Astrocyte of the cerebellum (primary cell): ENCODE measurements around the gene COL2A1.

ENCODE experiments used
- DNase-seq: peaks from one replicate; pipeline ENCODE4 v3.0.0-alpha.2; 2011; ENCODE audit warnings: low read depth
- H3K4me3 ChIP-seq: 2 replicates; pipeline ENCODE4 v1.5.1; 2011; ENCODE audit warnings: mild to moderate bottlenecking, low read depth, low read length, moderate library complexity
- CTCF ChIP-seq: IDR thresholded peaks from 2 replicates; pipeline ENCODE4 v1.5.1; 2012; ENCODE audit warnings: low read length, low read depth, moderate library complexity, mild to moderate bottlenecking; ENCODE audit errors: missing control alignments
- in situ Hi-C: cut with HindIII; loops from 2 replicates; pipeline ENCODE4 v1.10.0; 2017; ENCODE audit warnings: low sequenced_read_pairs

Gene COL2A1

DNA sequence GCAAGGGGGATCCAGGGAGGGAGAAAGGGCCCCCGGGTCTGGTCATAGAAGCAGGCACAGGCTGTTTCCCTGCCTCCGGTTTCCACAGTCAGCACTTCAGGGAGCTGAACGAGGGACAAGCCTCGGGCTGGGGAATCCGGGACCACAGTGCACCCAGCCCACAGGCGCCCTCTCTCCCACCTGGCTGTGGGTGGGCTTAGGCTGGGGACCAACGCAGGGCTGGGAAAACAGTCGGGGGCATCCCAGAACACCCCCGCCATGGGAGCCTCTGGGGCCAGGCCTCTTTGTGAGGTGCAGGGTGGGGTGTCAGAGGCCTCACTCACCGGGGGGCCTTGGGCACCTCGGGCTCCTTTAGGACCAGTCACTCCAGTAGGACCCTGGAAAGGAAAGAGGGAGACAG is 24.6 kb downstream of the COL2A1 start:
- TF ChIP-seq CTCF: no peak
- no peak overlapping the region for H3K4me3 ChIP-seq
- DNase-seq: no peak
- in situ Hi-C loops: no loop called here

DNA sequence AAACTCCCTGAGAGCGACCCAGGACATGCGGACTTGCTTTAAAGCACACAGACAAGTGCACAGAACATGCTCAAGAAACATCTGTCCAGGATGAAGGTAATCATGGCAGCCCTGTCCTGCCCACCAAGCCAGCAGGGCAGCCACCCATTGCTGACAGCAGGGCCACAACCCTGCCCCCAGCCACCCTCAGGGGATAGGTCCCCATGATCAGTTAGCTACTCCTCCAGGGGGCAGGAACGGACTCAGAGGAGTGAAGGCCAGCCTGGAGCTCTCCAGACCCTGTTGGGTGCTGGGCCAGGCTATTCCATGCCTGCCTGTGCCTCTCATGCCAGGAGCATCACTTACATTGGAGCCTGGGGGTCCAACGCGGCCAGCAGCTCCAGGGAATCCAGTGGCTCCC is 25.1 kb downstream of the COL2A1 start:
- in situ Hi-C loops: no loop called here
- no peak for TF ChIP-seq CTCF
- no peak for DNase-seq
- H3K4me3 ChIP-seq: no peak overlapping the region

- in situ Hi-C loops: no loop called here
- no peak for TF ChIP-seq CTCF
- H3K4me3 ChIP-seq: no peak overlapping the region
- DNase-seq: no peak
Observed at GRCh38 chr12:47978598-47978873, 25.7 kb downstream of the COL2A1 start.

- in situ Hi-C loops: no loop called here
- H3K4me3 ChIP-seq: no peak overlapping the region
- no peak for DNase-seq
- TF ChIP-seq CTCF: no peak
Observed at GRCh38 chr12:47977772-47978597, 26.3 kb downstream of the COL2A1 start.

DNA sequence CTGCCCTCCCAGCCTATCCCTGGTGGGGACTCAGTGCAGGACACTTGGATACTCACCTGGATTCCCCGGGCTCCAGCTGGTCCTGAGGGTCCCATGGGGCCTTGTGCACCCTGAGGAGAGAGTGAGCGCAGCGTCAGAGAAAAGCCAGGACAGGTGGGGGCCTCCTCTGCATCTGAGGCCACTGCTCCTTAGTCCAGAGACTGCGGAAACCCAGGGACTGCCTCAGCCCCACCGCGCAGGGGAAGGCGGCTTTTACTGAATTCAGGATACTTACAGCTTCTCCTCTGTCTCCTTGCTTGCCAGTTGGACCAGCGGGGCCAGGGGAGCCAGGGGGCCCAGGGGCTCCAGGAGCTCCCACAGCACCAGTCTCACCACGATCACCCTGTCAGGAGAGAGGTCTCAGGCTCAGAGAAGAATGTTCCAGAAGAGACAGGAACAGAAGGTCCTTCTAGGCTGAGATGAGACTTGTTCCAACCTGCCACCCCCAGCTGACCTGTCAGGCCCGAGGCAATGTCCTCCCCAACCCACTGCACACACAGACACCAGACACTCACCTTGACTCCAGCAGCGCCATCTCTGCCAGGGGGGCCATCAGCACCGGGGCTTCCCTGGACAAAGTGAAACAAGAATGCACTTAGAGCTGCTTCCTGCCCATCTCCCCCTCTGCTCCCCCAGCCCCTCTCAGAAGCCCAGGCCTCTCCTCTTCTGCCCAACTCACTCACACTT is 27.1 kb downstream of the COL2A1 start:
- in situ Hi-C loops: no loop called here
- H3K4me3 ChIP-seq: no peak overlapping the region
- DNase-seq: no peak
- TF ChIP-seq CTCF: no peak

- no peak for TF ChIP-seq CTCF
- DNase-seq: no peak
- no peak overlapping the region for H3K4me3 ChIP-seq
- in situ Hi-C loops: no loop called here
Observed at GRCh38 chr12:47975816-47976215, 28.5 kb downstream of the COL2A1 start.
